ENCODE results near the gene SLC16A7.

Gene SLC16A7

GRCh38 chr12:59650588-59651228, 54.9 kb downstream of the SLC16A7 start:
- DNase-seq (ENCODE audit: low read depth): no peak
- TF ChIP-seq, protein P1, sequence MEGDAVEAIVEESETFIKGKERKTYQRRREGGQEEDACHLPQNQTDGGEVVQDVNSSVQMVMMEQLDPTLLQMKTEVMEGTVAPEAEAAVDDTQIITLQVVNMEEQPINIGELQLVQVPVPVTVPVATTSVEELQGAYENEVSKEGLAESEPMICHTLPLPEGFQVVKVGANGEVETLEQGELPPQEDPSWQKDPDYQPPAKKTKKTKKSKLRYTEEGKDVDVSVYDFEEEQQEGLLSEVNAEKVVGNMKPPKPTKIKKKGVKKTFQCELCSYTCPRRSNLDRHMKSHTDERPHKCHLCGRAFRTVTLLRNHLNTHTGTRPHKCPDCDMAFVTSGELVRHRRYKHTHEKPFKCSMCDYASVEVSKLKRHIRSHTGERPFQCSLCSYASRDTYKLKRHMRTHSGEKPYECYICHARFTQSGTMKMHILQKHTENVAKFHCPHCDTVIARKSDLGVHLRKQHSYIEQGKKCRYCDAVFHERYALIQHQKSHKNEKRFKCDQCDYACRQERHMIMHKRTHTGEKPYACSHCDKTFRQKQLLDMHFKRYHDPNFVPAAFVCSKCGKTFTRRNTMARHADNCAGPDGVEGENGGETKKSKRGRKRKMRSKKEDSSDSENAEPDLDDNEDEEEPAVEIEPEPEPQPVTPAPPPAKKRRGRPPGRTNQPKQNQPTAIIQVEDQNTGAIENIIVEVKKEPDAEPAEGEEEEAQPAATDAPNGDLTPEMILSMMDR (IDR thresholded peaks at IDR 0.05; ENCODE audit: low read depth, low read length, missing control alignments): no peak
- H3K4me3 ChIP-seq (ENCODE audit: low read depth, low read length): no peak overlapping the region

DNA sequence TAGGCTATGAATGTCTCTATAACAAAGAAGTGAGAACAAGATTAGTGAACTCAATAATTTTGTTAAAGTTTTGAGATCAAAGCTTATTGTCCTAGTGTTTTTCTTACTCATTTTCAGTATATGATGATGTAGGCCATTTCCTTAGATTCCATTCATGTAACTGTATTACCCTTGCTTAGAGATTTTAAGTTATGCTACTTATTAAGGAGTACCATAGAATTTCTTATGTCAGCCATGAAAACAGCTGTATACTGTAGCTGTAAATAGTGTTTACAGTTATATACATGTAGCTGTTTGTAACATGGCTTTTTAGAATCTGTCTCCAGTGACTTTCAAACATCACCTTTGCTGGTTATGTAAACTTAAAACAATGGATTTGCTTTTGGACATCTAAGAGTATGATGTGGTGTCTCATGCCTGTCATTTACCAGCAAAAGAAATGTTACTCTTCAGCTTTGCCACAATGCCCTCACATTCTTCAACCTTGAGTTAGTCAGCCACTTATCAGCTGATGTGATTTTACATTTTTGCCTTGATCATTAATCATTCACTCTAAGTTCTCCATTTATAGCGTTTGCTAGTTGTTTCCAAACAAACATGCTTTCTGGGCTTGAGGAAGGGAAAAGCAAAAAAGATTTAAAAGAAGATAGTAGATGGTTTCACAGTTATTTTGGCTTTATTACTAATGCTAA, 55.5 kb downstream of the SLC16A7 start:
- DNase-seq (ENCODE audit: low read depth): no peak
- TF ChIP-seq, protein P1 (IDR thresholded peaks at IDR 0.05; ENCODE audit: low read depth, low read length, missing control alignments): no peak
- H3K4me3 ChIP-seq (ENCODE audit: low read depth, low read length): no peak overlapping the region

DNA sequence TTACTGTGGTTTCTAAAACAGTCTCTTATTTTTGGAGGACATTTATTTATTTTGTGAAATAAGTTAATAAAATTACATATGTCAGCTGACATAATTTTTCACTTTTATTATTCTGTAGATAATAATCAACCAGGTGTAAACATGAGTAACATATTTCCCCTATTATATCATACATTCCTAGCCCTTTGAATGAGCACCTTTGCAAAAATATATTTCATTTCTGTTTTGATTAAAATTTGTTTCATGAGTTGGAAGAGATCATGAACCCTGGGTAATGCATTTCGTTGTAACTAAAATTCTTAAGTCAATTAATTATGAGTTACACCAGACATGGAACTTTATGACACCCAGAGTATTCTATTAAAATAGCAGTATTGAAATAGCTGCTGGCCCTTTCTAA, 56.3 kb downstream of the SLC16A7 start:
- TF ChIP-seq, protein P1 (IDR thresholded peaks at IDR 0.05; ENCODE audit: low read depth, low read length, missing control alignments): no peak
- H3K4me3 ChIP-seq (ENCODE audit: low read depth, low read length): no peak overlapping the region
- no peak for DNase-seq (ENCODE audit: low read depth)

DNA sequence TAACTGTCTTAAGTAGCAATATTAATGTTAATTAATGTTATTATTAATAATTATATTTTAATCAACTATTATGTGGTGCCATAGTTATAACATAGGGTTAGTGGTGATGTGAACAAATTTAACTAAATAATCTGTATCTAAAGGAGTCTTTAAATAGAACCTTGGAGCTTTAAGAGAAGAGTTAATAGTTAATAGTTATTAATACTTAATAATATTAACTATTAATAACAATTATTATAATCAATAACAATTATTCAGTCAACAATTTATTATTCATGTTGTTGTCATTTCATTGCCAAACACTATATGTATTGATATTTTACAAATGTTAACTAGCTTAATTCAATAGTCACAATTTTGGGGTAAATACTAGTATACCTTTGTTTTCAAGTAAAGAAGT, 58.2 kb downstream of the SLC16A7 start:
- DNase-seq (ENCODE audit: low read depth): no peak
- TF ChIP-seq, protein P1 (IDR thresholded peaks at IDR 0.05; ENCODE audit: low read depth, low read length, missing control alignments): no peak
- H3K4me3 ChIP-seq (ENCODE audit: low read depth, low read length): no peak overlapping the region

- TF ChIP-seq, protein P1 (IDR thresholded peaks at IDR 0.05; ENCODE audit: low read depth, low read length, missing control alignments): no peak
- DNase-seq (ENCODE audit: low read depth): no peak
- no peak overlapping the region for H3K4me3 ChIP-seq (ENCODE audit: low read depth, low read length)
Observed at GRCh38 chr12:59657266-59657665, 61.4 kb downstream of the SLC16A7 start.

GRCh38 chr12:59657711-59658110, 61.9 kb downstream of the SLC16A7 start:
- TF ChIP-seq, protein P1 (IDR thresholded peaks at IDR 0.05; ENCODE audit: low read depth, low read length, missing control alignments): no peak
- DNase-seq (ENCODE audit: low read depth): no peak
- no peak overlapping the region for H3K4me3 ChIP-seq (ENCODE audit: low read depth, low read length)

DNA sequence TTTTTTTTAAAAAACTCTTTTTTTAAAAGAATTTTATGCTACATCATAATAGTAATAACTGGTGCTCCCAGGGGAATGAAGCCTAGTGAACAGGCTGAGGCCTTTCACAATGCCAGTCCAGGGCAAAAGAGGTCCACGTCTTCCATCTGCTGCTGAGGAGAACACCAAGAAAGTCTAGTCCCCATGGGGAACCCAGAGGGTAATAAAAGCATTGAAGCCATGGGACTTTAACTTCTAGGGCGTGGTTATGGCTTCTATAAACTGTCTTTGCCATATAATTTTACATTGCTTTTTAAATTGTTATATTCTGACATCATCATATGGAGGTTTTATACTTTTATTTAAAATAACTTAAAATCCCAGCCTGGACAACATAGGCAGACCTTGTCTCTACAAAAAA, 64.3 kb downstream of the SLC16A7 start:
- TF ChIP-seq, protein P1 (IDR thresholded peaks at IDR 0.05; ENCODE audit: low read depth, low read length, missing control alignments): no peak
- no peak for DNase-seq (ENCODE audit: low read depth)
- H3K4me3 ChIP-seq (ENCODE audit: low read depth, low read length): no peak overlapping the region

All from GM12864 (cell line).